Brain microvascular endothelial cell (primary cell): ENCODE results near the gene PNPLA7.
"Not testable (repeated sequence)": the region's sequence is repeated elsewhere in the genome, so short reads cannot be mapped to it uniquely, and the experiment has no call there.

Source experiments
- DNase-seq: peaks from one replicate; pipeline ENCODE4 v3.0.0-alpha.2; 2020
- H3K27ac ChIP-seq: fragments of 250-450 bp; sonication (Bioruptor Pico); 2 replicates; pipeline ENCODE4 v1.5.1; 2020; ENCODE audit warnings: mild to moderate bottlenecking, moderate library complexity
- H3K27me3 ChIP-seq: fragments of 250-450 bp; sonication (Bioruptor Pico); replicated peaks from 2 replicates; pipeline ENCODE4 v1.5.1; 2020; ENCODE audit warnings: mild to moderate bottlenecking
- H3K36me3 ChIP-seq: fragments of 250-450 bp; sonication (Bioruptor Pico); replicated peaks from 2 replicates; pipeline ENCODE4 v1.5.1; 2020; ENCODE audit warnings: mild to moderate bottlenecking
- H3K4me3 ChIP-seq: 2 replicates; pipeline ENCODE4 v1.5.1; 2011; ENCODE audit warnings: low read depth, mild to moderate bottlenecking, control low read depth, low read length, moderate library complexity
- CTCF ChIP-seq: IDR thresholded peaks from 2 replicates; pipeline ENCODE4 v1.5.1; 2011; ENCODE audit warnings: low read depth, mild to moderate bottlenecking, moderate library complexity, low read length, control low read depth, inconsistent platforms; ENCODE audit errors: missing control alignments
- in situ Hi-C: cut with HindIII; loops from 2 replicates; pipeline ENCODE4 v1.10.0; 2017; ENCODE audit warnings: low sequenced_read_pairs, low pct_ligation_motif_present

The PNPLA7 gene

GRCh38 chr9:137570566-137570965 lies 20.4 kb upstream of the PNPLA7 start:
- no peak for TF ChIP-seq CTCF
- Histone ChIP-seq H3K27ac (no peak overlapping the region), H3K36me3 (peaks cover 32% of the 10 kb centered on the region), H3K27me3 (no peaks in the 10 kb centered on the region), H3K4me3 (no peak overlapping the region)
- in situ Hi-C loops = no loop called here
- DNase-seq = no peak

GRCh38 chr9:137569609-137570203 lies 19.5 kb upstream of the PNPLA7 start:
- Histone ChIP-seq H3K27me3 (no peaks in the 10 kb centered on the region), H3K27ac (no peak overlapping the region)
- in situ Hi-C loops = no loop called here

GRCh38 chr9:137568445-137568844 lies 18.2 kb upstream of the PNPLA7 start:
- H3K27ac ChIP-seq, DNase-seq, in situ Hi-C loops, H3K4me3 ChIP-seq, H3K27me3 ChIP-seq: not testable (repeated sequence)
- peaks cover 30% of the 10 kb centered on the region for H3K36me3 ChIP-seq

More at GRCh38 chr9:137569609-137570203, 19.5 kb upstream of the PNPLA7 start:
- H3K36me3 ChIP-seq = peaks cover 26% of the 10 kb centered on the region
- no peak for TF ChIP-seq CTCF
- DNase-seq = no peak
- H3K4me3 ChIP-seq = no peak overlapping the region

GRCh38 chr9:137564817-137565411 lies 14.7 kb upstream of the PNPLA7 start:
- no peak overlapping the region for H3K4me3 ChIP-seq
- H3K27me3 ChIP-seq = no peaks in the 10 kb centered on the region
- no peak for TF ChIP-seq CTCF
- in situ Hi-C loops = no loop called here
- DNase-seq = no peak
- H3K27ac ChIP-seq = no peak overlapping the region
- peaks cover 33% of the 10 kb centered on the region for H3K36me3 ChIP-seq

- in situ Hi-C loops = no loop called here
- H3K27ac ChIP-seq = no peak overlapping the region
- DNase-seq = no peak
- peaks cover 34% of the 10 kb centered on the region for H3K36me3 ChIP-seq
- H3K27me3 ChIP-seq = no peaks in the 10 kb centered on the region
- no peak overlapping the region for H3K4me3 ChIP-seq
- no peak for TF ChIP-seq CTCF
These were observed 13.9 kb upstream of the PNPLA7 start for GRCh38 chr9:137564134-137564533.

- Histone ChIP-seq H3K27me3 (no peaks in the 10 kb centered on the region), H3K4me3 (no peak overlapping the region), H3K36me3 (peaks cover 49% of the 10 kb centered on the region), H3K27ac (no peak overlapping the region)
- no peak for TF ChIP-seq CTCF
- no peak for DNase-seq
- in situ Hi-C loops = no loop called here
These were observed 7.9 kb upstream of the PNPLA7 start for GRCh38 chr9:137558127-137558526.
